ENCODE data around the gene CRYBG3. TPM values are rescaled to one million over a fixed set of nuclear protein-coding genes. Genes with fewer than 3 reads are reported as not detected.
A peak's percentile ranks its signal among the peaks of the same experiment; 100 is the strongest.

The CRYBG3 gene
- total RNA-seq, 1 experiment from 2014 or later = 5.9 TPM

DNA sequence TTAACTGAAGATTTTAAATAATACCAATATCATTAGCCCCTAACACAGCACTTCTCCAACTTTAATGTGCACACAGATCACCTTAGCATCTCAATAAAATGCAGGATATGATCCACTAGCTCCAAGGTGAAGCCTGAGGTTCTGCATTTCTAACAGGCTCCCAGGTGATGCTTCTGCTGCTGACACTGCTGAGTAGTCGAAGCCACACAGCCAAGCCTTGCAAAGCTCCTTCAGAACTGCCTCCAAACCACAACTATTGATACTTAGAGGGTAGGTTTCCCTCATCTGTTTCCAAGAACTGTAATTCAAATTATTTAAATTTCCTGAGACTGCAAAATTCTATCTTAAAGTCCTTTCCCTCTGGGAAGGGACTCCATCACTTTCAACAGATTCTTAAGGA, 146.6 kb downstream of the CRYBG3 start:
- Histone ChIP-seq H3K18ac (ENCODE audit: insufficient read length, low read depth, low read length) (no peak overlapping the region), H3K56ac (ENCODE audit: insufficient read length, low read depth, low read length) (no peak overlapping the region), H2BK15ac (ENCODE audit: low read depth, low read length) (no peak overlapping the region), H3K14ac (ENCODE audit: insufficient read depth, low read length) (no peak overlapping the region), H3K79me2 (ENCODE audit: insufficient read depth, low read length) (no peaks in the 10 kb centered on the region), H4K8ac (replicated peaks; ENCODE audit: insufficient read length, low read depth, low read length) (no peak overlapping the region), H2BK120ac (ENCODE audit: low read depth, low read length, poor library complexity, severe bottlenecking) (no peak overlapping the region), H3T11ph (ENCODE audit: low read length) (no peak overlapping the region), H4K20me1 (ENCODE audit: control insufficient read depth, insufficient read depth, insufficient read length) (no peaks in the 10 kb centered on the region), H2AFZ (ENCODE audit: low read length) (no peak overlapping the region), H2BK20ac (ENCODE audit: low read depth, low read length, poor library complexity, severe bottlenecking) (no peak overlapping the region), H3K23me2 (ENCODE audit: insufficient read length, low read depth, low read length, poor library complexity, severe bottlenecking) (peaks cover 5% of the 10 kb centered on the region), H3K4me2 (ENCODE audit: insufficient read depth, insufficient read length, low read length) (no peak overlapping the region), H2BK5ac (ENCODE audit: insufficient read length, low read length) (no peak overlapping the region), H4K91ac (ENCODE audit: insufficient read length, low read depth, low read length) (no peak overlapping the region), H3K9me3 (ENCODE audit: control insufficient read depth, low read depth, low read length) (no peaks in the 10 kb centered on the region), H2BK12ac (ENCODE audit: insufficient read length, low read depth, low read length) (no peak overlapping the region), H3K9ac (ENCODE audit: extremely low read depth, insufficient read length, low read length) (no peak overlapping the region), H3K27me3 (ENCODE audit: insufficient read depth, low read length) (no peaks in the 10 kb centered on the region), H3K27ac (ENCODE audit: insufficient read length, low read depth, low read length) (no peak overlapping the region), H2AK5ac (ENCODE audit: insufficient read length, low read length) (no peak overlapping the region), H3K79me1 (ENCODE audit: insufficient read depth, low read depth, low read length, poor library complexity, severe bottlenecking) (no peaks in the 10 kb centered on the region), H3K4ac (ENCODE audit: low read depth, low read length) (no peak overlapping the region), H3K23ac (ENCODE audit: insufficient read length, low read depth, low read length) (no peak overlapping the region), H3K4me1 (ENCODE audit: insufficient read depth, low read length) (no peaks in the 10 kb centered on the region), H4K5ac (ENCODE audit: insufficient read length, low read depth, low read length) (no peak overlapping the region)
- no peak overlapping the region for H3K27ac Mint-ChIP-seq
- H3K27me3 Mint-ChIP-seq (ENCODE audit: low read depth) = peaks cover 21% of the 10 kb centered on the region
- no CpG with 5 or more reads among the region's 1 CpG for WGBS (ENCODE audit: extremely low coverage, insufficient read length, low lambda C conversion rate)
- peaks cover 7% of the 10 kb centered on the region in 2 experiments; a peak in 3 of 4 replicates for H3K4me1 Mint-ChIP-seq
- H3K36me3 Mint-ChIP-seq (ENCODE audit: insufficient read depth in 1 of 3, low read depth in 3 of 3) = peaks cover 0 to 3% (median 0%) of the 10 kb centered on the region in 3 experiments; a peak in 2 of 7 replicates
- TF ChIP-seq, protein P1, sequence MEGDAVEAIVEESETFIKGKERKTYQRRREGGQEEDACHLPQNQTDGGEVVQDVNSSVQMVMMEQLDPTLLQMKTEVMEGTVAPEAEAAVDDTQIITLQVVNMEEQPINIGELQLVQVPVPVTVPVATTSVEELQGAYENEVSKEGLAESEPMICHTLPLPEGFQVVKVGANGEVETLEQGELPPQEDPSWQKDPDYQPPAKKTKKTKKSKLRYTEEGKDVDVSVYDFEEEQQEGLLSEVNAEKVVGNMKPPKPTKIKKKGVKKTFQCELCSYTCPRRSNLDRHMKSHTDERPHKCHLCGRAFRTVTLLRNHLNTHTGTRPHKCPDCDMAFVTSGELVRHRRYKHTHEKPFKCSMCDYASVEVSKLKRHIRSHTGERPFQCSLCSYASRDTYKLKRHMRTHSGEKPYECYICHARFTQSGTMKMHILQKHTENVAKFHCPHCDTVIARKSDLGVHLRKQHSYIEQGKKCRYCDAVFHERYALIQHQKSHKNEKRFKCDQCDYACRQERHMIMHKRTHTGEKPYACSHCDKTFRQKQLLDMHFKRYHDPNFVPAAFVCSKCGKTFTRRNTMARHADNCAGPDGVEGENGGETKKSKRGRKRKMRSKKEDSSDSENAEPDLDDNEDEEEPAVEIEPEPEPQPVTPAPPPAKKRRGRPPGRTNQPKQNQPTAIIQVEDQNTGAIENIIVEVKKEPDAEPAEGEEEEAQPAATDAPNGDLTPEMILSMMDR (conservative IDR thresholded peaks at IDR 0.05) = 0 out of 3 replicates have a peak, but pooled peaks have one; percentile 4
- H3K4me3 Mint-ChIP-seq = no peak overlapping the region
- no peak for DNase-seq
- no peaks in the 10 kb centered on the region for H3K9me3 Mint-ChIP-seq

Data from H9 (cell line).